Measurements from ENCODE around the gene DHH.
A peak's percentile ranks its signal among the peaks of the same experiment; 100 is the strongest.

Gene DHH

DNA sequence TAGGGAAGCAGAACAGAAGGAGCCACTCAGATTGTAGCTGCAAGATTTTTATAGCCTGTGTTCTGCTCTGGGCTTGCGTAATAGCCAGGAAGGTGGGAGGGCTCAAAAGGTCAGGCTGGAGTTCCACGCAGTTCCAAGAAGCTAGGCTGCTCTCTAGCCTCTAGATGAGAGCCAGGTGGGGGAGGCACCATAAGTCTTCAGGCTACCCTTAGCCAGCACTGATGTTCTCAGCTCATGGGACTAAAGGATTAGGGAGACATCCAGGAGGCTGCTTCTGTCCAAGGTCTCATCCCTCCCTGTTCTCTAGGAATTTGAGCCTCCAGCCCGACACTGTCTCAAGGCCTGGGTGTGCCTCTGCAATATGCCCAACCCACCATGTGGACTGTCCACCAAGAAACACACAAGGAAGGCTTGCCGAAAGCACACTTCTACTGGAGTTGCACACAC is 14.4 kb upstream of the DHH start (continued):
- TF ChIP-seq, protein P1, sequence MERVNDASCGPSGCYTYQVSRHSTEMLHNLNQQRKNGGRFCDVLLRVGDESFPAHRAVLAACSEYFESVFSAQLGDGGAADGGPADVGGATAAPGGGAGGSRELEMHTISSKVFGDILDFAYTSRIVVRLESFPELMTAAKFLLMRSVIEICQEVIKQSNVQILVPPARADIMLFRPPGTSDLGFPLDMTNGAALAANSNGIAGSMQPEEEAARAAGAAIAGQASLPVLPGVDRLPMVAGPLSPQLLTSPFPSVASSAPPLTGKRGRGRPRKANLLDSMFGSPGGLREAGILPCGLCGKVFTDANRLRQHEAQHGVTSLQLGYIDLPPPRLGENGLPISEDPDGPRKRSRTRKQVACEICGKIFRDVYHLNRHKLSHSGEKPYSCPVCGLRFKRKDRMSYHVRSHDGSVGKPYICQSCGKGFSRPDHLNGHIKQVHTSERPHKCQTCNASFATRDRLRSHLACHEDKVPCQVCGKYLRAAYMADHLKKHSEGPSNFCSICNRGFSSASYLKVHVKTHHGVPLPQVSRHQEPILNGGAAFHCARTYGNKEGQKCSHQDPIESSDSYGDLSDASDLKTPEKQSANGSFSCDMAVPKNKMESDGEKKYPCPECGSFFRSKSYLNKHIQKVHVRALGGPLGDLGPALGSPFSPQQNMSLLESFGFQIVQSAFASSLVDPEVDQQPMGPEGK (tag by site-specific recombination; IDR thresholded peaks at IDR 0.05): 0 out of 2 replicates have a peak, but pooled peaks have one; percentile 14
- TF ChIP-seq ZNF777 (tag by site-specific recombination; IDR thresholded peaks at IDR 0.05; ENCODE audit: borderline replicate concordance) (no peak), ZNF148 (tag by site-specific recombination; IDR thresholded peaks at IDR 0.05; ENCODE audit: borderline replicate concordance) (no peak), ZNF266 (tag by site-specific recombination; IDR thresholded peaks at IDR 0.05; ENCODE audit: low read depth) (no peak), ZNF571 (tag by site-specific recombination; IDR thresholded peaks at IDR 0.05) (no peak), ZNF157 (tag by site-specific recombination; IDR thresholded peaks at IDR 0.05) (no peak), ZNF776 (tag by site-specific recombination; IDR thresholded peaks at IDR 0.05; ENCODE audit: borderline replicate concordance) (no peak), ZNF768 (tag by site-specific recombination; IDR thresholded peaks at IDR 0.05) (no peak), ZNF37A (tag by site-specific recombination; IDR thresholded peaks at IDR 0.05) (no peak), ZNF223 (tag by site-specific recombination; IDR thresholded peaks at IDR 0.05) (no peak), ZNF76 (tag by site-specific recombination; IDR thresholded peaks at IDR 0.05; ENCODE audit: borderline replicate concordance, low read depth) (no peak), TRIM28 (IDR thresholded peaks at IDR 0.05; ENCODE audit: borderline replicate concordance, low read length) (no peak; the same call in 1 of the 2 replicates), ZNF366 (tag by site-specific recombination; conservative IDR thresholded peaks at IDR 0.05) (no peak), ZNF670 (tag by site-specific recombination; IDR thresholded peaks at IDR 0.05; ENCODE audit: low read depth) (no peak), GLIS2 (tag by site-specific recombination; IDR thresholded peaks at IDR 0.05) (no peak), ZBTB7A (tag by site-specific recombination; IDR thresholded peaks at IDR 0.05; ENCODE audit: low read depth) (no peak), ZFHX2 (tag by site-specific recombination; conservative IDR thresholded peaks at IDR 0.05) (0 out of 2 replicates have a peak, but pooled peaks have one; percentile 18), ZSCAN18 (tag by site-specific recombination; IDR thresholded peaks at IDR 0.05) (no peak), KLF9 (tag by site-specific recombination; IDR thresholded peaks at IDR 0.05; ENCODE audit: low read depth) (0 out of 2 replicates have a peak, but pooled peaks have one; percentile 10), ZNF510 (tag by site-specific recombination; IDR thresholded peaks at IDR 0.05; ENCODE audit: insufficient replicate concordance) (no peak), ZNF600 (tag by site-specific recombination; IDR thresholded peaks at IDR 0.05) (peak; percentile 64; the same call in 1 of the 2 replicates), ZBTB17 (tag by site-specific recombination; IDR thresholded peaks at IDR 0.05) (peak; percentile 34), ZNF426 (tag by site-specific recombination; IDR thresholded peaks at IDR 0.05) (no peak)
- TF ChIP-seq, protein P2, sequence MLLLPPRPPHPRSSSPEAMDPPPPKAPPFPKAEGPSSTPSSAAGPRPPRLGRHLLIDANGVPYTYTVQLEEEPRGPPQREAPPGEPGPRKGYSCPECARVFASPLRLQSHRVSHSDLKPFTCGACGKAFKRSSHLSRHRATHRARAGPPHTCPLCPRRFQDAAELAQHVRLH (tag by site-specific recombination; IDR thresholded peaks at IDR 0.05): no peak
- TF ChIP-seq, protein P3, sequence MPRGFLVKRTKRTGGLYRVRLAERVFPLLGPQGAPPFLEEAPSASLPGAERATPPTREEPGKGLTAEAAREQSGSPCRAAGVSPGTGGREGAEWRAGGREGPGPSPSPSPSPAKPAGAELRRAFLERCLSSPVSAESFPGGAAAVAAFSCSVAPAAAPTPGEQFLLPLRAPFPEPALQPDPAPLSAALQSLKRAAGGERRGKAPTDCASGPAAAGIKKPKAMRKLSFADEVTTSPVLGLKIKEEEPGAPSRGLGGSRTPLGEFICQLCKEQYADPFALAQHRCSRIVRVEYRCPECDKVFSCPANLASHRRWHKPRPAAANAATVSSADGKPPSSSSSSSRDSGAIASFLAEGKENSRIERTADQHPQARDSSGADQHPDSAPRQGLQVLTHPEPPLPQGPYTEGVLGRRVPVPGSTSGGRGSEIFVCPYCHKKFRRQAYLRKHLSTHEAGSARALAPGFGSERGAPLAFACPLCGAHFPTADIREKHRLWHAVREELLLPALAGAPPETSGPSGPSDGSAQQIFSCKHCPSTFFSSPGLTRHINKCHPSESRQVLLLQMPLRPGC (tag by site-specific recombination; IDR thresholded peaks at IDR 0.05): no peak
- TF ChIP-seq, protein P4, sequence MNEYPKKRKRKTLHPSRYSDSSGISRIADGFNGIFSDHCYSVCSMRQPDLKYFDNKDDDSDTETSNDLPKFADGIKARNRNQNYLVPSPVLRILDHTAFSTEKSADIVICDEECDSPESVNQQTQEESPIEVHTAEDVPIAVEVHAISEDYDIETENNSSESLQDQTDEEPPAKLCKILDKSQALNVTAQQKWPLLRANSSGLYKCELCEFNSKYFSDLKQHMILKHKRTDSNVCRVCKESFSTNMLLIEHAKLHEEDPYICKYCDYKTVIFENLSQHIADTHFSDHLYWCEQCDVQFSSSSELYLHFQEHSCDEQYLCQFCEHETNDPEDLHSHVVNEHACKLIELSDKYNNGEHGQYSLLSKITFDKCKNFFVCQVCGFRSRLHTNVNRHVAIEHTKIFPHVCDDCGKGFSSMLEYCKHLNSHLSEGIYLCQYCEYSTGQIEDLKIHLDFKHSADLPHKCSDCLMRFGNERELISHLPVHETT (tag by site-specific recombination; IDR thresholded peaks at IDR 0.05): no peak
- TF ChIP-seq, protein P5, sequence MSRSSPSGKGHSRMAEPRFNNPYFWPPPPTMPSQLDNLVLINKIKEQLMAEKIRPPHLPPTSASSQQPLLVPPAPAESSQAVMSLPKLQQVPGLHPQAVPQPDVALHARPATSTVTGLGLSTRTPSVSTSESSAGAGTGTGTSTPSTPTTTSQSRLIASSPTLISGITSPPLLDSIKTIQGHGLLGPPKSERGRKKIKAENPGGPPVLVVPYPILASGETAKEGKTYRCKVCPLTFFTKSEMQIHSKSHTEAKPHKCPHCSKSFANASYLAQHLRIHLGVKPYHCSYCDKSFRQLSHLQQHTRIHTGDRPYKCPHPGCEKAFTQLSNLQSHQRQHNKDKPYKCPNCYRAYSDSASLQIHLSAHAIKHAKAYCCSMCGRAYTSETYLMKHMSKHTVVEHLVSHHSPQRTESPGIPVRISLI (tag by site-specific recombination; IDR thresholded peaks at IDR 0.05): no peak
- TF ChIP-seq, protein P6, sequence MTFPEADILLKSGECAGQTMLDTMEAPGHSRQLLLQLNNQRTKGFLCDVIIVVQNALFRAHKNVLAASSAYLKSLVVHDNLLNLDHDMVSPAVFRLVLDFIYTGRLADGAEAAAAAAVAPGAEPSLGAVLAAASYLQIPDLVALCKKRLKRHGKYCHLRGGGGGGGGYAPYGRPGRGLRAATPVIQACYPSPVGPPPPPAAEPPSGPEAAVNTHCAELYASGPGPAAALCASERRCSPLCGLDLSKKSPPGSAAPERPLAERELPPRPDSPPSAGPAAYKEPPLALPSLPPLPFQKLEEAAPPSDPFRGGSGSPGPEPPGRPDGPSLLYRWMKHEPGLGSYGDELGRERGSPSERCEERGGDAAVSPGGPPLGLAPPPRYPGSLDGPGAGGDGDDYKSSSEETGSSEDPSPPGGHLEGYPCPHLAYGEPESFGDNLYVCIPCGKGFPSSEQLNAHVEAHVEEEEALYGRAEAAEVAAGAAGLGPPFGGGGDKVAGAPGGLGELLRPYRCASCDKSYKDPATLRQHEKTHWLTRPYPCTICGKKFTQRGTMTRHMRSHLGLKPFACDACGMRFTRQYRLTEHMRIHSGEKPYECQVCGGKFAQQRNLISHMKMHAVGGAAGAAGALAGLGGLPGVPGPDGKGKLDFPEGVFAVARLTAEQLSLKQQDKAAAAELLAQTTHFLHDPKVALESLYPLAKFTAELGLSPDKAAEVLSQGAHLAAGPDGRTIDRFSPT (tag by site-specific recombination; IDR thresholded peaks at IDR 0.05): no peak
